H1 (cell line): ENCODE data around the gene EYA4.

Source experiments
- BCL11A ChIP-seq, 2 experiments: IDR thresholded peaks; one replicate each; pipeline ENCODE4 v1.6.1; 2011; ENCODE audit warnings: low read depth in 2 of 2, low read length in 2 of 2, mild to moderate bottlenecking in 2 of 2
- JUND ChIP-seq: IDR thresholded peaks from 2 replicates; pipeline ENCODE4 v1.6.1; 2011; ENCODE audit warnings: mild to moderate bottlenecking, improper control_type of control experiment, low read length
- POLR2AphosphoS5 ChIP-seq: IDR thresholded peaks from 2 replicates; pipeline ENCODE4 v1.6.1; 2011; ENCODE audit warnings: low read depth, low read length
- RNF2 ChIP-seq: fragments of 200-900, 300-1000 bp; sonication (generic); IDR thresholded peaks from 2 replicates; pipeline ENCODE4 v1.7.1; 2016; ENCODE audit warnings: borderline replicate concordance, low read depth, mild to moderate bottlenecking, antibody characterized with exemption, low read length; ENCODE audit not compliant: poor library complexity, severe bottlenecking; ENCODE audit errors: missing control alignments
- SP1 ChIP-seq: IDR thresholded peaks from 2 replicates; pipeline ENCODE4 v1.6.1; 2011; ENCODE audit warnings: low read depth, low read length
- TF ChIP-seq, protein P1 (sequence below), 3 experiments: IDR thresholded peaks; 1 replicate in 2 of 3; 2 replicates in 1 of 3; pipeline versions ENCODE4 v1.5.1 to v1.6.1; 2011; ENCODE audit warnings: low read length in 3 of 3, mild to moderate bottlenecking in 3 of 3, inconsistent platforms in 2 of 3, low read depth in 1 of 3, moderate library complexity in 1 of 3; ENCODE audit not compliant: insufficient read depth in 1 of 3; ENCODE audit errors: control extremely low read depth in 1 of 3
- TF ChIP-seq, protein P2 (sequence below): IDR thresholded peaks from 2 replicates; pipeline ENCODE4 v1.6.1; 2012; ENCODE audit warnings: inconsistent platforms

DNA sequence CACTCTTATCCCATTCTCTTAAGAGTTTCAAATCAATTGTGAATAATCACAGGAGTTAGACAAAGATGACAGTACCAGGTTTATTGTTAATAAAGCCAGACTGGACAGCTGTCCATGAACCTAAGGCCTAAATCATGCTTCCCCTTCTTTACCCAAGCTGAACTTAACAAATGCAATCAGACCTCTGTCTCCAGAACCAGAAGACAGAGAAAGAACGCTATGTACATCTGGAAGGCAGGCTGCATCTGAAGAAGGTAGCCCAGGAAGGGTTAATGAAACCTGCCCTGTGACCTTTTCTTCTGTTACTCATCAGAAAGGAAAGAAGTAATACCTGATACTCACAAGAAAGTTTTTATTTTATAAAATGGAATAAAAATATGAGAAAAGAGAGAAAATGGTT lies 118.6 kb downstream of the EYA4 start:
- TF ChIP-seq, protein P1, sequence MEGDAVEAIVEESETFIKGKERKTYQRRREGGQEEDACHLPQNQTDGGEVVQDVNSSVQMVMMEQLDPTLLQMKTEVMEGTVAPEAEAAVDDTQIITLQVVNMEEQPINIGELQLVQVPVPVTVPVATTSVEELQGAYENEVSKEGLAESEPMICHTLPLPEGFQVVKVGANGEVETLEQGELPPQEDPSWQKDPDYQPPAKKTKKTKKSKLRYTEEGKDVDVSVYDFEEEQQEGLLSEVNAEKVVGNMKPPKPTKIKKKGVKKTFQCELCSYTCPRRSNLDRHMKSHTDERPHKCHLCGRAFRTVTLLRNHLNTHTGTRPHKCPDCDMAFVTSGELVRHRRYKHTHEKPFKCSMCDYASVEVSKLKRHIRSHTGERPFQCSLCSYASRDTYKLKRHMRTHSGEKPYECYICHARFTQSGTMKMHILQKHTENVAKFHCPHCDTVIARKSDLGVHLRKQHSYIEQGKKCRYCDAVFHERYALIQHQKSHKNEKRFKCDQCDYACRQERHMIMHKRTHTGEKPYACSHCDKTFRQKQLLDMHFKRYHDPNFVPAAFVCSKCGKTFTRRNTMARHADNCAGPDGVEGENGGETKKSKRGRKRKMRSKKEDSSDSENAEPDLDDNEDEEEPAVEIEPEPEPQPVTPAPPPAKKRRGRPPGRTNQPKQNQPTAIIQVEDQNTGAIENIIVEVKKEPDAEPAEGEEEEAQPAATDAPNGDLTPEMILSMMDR (IDR thresholded peaks at IDR 0.05; ENCODE audit: control extremely low read depth in 1 of 3, insufficient read depth in 1 of 3, low read depth in 1 of 3, low read length in 3 of 3), result no peak
- TF ChIP-seq, protein P2, sequence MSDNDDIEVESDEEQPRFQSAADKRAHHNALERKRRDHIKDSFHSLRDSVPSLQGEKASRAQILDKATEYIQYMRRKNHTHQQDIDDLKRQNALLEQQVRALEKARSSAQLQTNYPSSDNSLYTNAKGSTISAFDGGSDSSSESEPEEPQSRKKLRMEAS, result no peak
- TF ChIP-seq RNF2 (no peak), POLR2AphosphoS5 (no peak), JUND (no peak), BCL11A (IDR thresholded peaks at IDR 0.05; ENCODE audit: low read depth in 2 of 2, low read length in 2 of 2) (no peak), SP1 (no peak)
